ENCODE results near the gene UAP1L1.

The UAP1L1 gene

DNA sequence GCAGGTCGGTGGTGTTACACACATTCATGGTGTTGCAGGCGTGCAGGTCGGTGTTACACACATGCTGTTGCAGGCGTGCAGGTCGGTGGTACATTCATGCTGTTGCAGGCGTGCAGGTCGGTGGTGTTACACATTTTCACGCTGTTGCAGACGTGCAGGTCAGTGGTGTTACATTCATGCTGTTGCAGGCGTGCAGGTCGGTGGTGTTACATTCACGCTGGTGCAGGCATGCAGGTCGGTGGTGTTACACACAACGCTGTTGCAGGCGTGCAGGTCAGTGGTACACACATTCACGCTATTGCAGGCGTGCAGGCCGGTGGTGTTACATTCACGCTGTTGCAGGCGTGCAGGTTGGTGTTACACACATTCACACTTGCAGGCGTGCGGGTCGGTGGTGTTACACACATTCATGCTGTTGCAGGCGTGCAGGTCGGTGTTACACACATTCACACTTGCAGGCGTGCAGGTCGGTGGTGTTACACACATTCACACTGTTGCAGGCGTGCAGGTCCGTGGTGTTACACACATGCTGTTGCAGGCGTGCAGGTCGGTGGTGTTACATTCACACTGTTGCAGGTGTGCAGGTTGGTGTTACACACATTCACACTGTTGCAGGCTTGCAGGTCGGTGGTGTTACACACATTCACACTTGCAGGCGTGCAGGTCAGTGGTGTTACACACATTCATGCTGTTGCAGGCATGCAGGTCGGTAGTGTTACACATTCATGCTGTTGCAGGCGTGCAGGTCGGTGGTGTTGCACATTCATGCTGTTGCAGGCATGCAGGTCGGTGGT, 26.1 kb downstream of the UAP1L1 start:
- no peak for DNase-seq

DNA sequence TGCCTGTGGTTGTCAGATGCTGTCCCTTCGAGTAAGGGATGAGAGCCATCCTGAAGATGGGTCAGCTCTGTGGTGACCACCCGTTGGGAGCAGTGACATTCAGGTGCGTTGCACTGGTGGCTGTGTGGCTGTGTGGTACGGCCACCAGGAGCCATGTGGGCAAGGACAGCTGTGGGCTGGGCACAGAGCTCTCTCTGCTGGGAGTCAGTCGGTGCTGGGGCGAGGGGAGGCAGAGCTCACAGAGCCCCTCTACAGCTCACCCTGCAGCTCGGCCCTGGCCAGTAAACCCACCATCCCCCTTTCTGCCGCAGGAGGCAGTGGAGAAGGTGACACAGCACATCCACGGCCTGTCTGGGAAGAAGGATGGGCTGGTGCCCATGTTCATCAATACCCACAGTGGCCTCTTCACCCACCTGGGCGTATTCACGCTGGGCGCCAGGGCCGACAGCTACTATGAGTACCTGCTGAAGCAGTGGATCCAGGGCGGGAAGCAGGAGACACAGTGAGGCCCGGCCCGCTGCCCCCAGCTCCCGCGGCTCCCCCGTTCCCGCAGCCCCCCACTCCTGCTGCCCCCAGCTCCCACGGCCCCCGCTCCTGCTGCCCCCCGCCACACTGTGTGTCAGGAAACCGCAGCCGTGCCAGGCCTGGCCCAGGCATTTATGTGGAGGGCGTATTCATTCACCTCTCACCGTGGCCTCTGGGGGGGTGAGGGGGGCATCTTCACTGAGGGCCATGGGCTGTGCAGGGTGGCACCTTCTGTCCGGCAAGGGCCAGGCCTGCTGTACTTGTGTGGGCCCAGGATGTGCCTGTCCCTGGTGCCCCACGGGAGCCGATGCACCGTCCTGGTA, 28.7 kb downstream of the UAP1L1 start:
- DNase-seq: no peak

DNA sequence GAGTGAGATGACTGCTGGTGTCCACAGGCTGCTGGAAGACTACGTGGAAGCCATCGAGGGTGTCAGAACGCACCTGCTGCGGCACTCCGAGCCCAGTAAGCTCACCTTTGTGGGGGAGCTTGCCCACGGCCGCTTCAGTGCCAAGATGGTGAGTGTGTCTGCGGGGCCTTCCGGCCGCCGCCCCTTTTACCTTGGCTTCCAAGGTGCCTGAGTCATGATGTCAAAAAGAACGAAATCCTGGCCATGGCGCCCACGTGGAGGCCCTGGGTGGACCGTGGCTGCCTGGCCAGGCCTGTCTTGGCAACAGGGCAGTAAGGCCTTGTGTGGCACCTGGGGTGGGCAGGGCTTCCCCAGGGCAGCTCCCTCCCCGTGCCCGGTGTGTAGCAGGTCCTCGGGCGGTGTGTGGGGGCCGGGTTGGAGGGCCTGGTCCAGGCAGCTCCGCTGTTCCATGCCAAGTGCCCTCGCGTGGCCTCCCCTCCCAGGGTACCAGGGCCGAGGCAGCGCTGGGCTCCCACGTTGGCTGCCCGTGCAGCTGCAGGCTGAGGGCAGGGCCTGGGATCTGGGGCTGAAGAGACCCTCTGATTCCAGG, 29.4 kb downstream of the UAP1L1 start:
- no peak for DNase-seq

DNA sequence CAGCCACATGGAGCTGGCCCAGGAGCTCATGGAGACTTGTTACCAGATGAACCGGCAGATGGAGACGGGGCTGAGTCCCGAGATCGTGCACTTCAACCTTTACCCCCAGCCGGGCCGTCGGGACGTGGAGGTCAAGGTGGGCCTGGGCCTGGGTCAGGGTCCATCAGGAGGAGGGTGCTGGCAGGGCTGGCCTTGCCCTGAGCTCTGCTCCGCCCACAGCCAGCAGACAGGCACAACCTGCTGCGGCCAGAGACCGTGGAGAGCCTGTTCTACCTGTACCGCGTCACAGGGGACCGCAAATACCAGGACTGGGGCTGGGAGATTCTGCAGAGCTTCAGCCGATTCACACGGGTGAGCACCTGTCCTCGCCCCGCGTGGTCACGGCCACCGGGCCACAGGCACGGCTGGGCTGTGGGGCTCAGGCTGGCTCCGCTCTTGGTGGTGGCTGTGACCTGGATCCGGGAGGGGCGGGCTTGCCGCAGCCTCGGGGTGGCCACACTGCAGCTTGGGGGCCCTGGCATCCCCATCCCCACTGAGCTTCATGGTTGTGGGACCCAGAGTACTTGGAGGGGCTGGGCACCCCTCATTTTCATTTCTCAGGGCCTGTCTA, 30.1 kb downstream of the UAP1L1 start:
- DNase-seq: no peak

DNA sequence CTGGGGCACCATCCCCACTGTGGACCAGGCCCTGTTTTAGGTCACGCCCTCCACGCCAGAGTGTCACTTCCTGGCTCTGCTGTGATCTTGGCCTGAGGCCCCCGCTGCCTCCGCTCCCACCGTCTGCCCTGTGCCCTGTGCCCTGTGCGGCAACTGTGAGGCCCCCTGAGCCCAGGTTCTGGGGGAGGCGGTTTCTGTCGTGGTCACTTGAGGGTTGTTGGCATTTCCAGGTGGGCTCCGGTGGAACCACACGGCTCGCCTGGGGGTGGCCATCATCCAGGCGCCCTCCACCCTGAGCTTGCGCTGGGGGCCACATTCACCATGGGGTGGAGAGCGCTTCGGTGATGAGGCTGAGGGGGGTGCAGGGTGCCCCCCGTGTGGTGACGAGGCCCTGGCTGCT, 30.7 kb downstream of the UAP1L1 start:
- no peak for DNase-seq

DNA sequence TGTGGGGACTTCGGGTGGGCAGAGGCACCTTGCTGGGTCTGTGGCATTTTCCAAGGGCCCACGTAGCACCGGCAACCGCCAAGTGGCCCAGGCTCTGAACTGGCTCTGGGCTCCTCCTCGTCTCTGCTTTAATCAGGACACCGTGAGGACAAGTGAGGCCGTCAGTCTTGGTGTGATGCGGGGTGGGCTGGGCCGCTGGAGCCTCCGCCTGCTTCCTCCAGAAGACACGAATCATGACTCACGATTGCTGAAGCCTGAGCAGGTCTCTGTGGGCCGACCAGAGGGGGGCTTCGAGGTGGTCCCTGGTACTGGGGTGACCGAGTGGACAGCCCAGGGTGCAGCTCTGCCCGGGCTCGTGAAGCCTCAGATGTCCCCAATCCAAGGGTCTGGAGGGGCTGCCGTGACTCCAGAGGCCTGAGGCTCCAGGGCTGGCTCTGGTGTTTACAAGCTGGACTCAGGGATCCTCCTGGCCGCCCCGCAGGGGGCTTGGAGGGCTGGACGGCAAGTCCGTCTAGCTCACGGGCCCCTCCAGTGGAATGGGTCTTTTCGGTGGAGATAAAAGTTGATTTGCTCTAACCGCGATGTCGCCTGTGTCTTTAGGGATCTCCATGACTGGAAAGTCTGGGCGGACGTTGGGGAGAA, 31.4 kb downstream of the UAP1L1 start:
- DNase-seq: no peak

DNA sequence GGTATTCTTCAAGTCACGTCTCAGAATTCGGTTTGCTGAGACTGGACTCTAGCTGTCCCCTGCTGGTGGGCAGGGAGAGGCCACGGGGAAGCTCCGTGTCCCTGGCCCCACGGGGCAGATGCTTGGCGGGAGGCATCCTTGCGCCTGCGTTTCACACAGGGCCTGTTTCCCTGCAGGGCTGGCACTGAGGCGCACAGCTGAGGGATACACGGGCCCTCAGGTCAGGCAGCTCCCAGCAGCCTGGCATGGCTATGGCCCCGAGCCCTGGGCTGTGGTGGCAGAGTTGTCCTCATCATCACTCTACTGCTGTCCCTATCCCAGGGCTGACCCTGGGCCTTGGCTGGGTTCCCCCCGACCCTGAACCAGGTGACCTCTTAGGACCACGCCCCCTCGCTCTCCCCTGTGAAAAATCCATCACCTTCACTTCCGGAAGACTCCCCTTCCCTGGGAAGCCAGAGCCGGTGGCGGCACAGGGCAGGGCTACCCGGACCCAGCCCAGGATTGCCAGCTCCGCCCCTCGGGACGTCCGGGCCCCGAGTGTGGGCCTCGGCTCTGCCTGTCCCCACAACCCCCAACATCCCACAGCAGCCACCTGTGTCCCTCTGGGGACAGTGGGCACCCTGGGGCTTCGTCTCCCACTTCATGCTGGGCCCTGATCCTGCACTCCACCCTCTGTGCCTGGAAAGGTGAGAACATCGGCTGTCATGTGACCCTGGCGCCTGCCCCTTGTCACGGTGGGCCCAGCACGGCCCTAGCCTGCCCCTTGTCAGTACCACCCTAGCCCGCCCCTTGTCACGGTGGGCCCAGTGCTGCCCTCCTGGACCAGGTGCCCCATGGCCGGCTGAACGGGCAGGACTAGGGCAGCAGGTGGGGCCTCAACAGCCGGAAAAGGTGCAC, 32.2 kb downstream of the UAP1L1 start:
- DNase-seq: no peak

DNA sequence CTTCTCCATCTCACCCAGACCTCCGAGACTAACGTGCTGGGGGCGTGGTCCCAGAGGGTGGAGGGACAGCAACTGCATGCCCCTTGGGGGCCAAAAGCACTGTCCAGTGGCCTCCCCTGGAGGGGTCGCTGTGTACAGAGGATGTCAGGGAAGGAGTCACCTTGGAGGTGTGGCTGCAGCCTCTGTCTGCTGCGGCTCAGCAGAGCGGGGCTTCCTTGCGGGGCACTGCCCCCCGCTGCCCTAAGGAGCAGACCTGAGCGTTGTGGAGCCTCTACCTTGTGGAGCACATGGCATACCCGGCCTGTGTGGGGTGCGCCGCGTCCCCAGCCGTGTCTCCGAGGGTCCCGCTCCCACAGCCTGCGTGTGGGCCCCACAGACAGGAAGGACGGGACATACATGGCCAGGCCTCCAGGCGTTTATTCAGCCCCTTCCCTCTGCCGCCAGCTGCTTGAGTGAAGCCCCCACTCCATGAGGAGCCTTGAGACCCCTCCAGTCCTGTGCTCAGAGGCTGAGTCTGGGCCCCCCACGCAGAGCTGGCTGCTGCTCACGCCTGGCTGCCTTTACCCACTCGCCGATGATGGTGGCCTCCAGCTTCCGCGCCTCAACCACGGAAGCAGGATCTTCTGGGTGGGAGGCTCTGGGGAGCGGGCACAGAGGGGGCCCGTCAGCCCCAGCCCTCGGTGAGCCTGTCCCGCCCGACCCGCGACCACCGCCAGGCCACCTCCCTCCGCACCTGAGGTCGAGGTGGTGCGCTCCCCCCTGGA, 33.0 kb downstream of the UAP1L1 start:
- DNase-seq: no peak

DNA sequence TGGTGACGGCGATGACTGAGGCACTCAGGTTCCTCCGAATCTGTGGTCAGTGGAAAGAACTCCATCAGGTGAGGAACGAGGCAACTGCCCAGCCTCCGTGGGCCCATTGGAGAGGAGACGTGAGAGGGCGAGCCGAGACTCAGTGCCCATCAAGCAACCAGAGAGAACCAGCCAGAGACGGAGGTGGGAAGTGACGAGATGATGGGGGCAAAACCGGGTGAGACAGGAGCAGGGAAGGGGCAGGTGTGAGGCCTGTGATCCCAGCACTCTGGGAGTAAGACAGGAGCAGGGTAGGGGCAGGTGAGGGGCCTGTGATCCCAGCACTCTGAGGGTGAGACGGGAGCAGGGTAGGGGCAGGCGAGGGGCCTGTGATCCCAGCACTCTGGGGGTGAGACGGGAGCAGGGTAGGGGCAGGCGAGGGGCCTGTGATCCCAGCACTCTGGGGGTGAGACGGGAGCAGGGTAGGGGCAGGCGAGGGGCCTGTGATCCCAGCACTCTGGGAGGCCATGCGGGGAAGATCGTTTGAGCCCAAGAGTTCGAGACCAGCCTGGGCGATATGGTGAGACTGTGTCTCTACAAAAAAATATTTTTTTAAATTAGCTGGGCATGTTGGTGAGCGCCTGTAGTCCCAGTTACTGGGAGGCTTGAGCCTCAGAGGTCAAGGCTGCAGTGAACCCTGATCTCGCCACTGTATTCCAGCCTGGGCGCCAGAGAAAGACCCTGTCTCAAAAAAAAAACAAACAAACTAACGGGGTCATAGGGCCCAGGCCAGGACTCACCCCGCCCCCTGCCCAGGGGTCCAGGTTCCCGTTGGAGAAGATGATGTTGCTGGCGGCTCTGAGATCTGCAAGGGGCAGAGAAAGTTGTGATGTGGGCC, 33.8 kb downstream of the UAP1L1 start:
- DNase-seq: no peak

DNA sequence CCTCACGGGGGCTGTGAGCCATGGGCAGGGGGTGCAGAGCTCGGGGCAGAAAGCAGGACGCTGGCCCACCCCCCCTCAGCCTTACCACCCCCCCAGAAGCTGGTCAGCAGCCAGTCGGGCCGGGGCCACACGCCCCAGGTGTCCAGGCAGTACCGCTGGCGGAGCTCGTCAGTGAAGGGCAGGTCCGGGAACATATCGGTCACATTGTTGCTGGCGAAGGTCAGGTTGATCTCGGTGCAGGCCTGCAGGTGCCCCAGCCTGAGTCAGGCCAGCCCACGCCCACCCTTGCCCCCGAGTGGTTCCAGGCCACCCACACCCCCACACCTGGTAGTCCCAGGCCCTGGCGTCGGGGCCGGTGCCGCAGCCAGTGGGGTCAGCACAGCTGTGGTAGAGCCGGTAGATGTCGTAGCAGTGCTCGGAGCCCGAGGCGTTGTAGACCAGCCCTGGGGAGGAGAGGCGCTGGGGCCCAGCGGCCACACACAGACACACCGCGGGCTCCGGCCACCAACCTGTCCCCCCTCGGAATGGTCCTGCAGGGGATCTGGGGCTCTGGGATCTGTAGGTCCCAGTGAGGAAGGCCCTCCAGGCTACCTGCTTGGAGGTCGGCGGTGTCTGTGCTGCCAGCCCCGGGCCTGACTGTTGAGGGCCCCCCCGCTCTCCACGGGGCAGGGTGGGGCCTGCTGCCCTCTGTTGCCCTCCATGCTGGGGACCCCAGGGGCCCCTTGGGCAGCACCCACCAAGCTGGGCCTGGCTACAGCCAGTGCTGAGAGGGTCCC, 34.7 kb downstream of the UAP1L1 start:
- DNase-seq: no peak

DNA sequence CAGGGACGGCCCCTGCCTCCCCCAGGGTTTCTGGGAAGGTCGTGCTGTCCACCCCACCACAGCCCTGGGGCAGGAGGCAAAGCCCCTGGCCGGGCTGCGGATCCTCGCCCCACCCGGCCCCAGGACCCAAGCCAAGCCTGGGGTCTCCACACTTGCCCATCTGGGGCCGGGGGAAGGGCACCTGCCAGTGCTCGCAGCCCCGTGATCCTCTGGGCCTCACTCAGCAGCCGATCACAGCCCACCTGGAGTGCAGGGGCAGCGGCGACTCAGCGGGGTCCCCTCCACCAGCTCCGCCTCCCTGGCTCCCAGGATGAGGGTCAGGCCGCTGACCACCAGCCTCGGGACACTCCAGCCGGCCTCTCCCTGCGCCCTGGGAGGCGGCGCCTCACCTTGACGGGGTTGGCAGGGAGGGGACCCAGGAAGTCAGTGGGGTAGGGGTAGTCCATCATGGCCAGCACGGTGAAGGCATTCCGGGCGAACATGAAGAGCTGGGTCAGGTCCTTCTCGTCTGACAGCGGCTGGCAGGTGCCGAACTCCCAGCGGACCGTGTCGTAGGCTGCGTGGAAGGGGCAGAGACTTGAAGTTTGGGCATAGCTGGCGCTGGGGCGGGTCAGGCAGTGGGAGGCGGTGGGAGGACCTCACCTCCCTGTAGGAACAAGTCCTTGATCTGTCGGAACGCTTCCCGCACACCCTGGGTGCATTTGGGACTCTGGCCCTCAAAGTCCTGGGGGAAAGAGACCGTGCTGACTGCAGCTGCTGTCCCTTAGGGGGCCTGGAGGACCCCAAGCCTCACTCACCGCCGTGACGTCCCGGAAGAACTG, 35.5 kb downstream of the UAP1L1 start:
- DNase-seq: no peak

DNA sequence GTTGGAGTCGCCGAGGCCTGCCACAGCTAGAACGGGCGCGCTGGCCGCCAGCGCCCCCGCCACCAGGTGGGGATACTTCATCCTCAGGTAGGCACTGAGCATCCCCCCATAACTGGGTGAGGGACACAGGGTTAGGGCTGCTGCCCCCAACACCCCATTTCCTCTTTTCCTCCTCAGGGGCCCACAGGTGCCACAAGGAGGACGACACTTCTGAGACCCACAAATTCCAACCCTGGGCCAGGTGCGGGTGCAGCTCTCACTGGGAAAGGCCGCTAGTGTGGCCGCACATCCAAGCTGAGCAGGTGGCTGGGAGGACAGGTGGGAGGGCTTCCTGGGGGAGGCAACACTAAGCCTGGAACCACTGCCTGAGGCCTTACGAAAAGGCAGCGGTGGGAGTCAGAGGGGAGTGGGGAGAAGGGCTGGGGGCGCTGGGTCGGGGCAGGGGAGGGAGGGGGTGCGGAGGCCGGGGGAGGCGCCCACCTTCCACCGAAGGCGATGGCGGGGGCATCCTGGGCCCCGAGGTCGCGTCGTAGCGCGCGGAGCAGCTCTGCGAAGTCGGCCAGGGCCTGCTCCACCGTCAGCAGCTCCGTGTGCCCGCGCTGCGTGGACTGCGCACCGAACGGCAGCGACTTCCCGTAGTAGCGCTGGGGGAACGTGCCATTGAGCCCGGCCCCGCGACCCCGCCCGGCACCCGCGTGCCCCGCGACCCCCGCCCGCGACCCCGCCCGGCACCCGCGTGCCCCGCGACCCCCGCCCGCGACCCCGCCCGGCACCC, 36.3 kb downstream of the UAP1L1 start:
- no peak for DNase-seq

DNA sequence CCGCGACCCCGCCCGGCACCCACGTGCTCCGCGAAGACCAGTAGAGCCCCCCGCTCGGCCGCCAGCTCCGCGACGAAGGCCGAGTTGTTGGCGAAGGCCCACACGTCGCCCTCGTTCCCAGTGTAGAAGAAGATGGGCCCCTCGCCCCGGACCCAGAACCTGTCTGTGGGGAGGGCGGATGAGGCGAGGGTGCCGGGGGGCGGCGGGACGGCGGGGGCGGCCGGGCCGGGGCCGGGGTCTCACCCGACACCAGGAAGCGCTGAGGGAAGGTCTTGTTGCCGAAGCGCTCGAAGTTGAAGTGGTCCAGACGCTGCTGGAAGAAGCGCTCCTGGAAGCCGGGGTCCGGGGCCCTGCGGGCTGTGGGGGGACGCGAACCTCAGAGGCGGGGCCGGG, 36.9 kb downstream of the UAP1L1 start:
- DNase-seq: no peak

DNA sequence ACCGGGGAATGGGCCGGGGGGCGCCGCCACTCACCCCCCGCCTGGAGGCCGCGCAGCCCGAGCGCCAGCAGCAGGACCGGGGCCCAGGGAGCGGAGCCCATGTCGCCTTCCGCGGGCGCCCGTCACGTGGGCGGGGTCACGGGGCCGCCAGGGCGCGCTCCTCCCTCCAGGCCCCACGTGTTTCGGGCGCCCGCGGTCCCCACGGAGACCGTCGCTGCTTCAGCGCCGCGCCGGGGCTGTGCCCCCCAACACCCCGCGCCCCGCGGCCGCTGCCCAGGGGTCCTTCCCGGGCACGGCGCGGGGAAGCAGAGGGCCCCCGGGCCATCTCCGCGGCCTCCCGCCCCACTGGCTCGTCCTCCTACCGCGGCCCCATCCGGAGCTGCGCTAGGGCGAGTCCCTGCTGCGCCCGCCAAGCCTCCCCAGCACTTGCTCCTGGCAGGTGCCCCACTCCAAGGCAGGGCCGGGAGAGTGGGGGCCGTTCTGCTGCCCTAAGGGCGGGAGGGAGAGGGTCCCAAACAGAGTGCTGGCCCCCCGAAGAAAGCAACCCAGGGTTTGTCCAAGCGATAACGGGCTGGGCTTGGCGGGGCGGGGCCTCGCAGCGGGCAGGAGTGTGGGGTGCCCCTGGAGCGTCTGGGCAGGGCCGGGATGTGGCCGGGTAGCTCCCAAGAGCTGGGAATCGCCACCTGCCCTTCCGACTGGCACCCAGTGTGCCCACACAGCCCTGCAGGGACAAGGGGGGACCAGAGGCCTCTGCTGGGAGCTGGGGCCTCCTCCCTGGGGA, 37.5 kb downstream of the UAP1L1 start, which contains the start of gene DPP7:
DPP7 (minus strand) TSS at position 121 of the 781 bp plus-strand sequence; CDS start at position 101, 20 bp downstream.
- DNase-seq: peak; percentile 55

DNA sequence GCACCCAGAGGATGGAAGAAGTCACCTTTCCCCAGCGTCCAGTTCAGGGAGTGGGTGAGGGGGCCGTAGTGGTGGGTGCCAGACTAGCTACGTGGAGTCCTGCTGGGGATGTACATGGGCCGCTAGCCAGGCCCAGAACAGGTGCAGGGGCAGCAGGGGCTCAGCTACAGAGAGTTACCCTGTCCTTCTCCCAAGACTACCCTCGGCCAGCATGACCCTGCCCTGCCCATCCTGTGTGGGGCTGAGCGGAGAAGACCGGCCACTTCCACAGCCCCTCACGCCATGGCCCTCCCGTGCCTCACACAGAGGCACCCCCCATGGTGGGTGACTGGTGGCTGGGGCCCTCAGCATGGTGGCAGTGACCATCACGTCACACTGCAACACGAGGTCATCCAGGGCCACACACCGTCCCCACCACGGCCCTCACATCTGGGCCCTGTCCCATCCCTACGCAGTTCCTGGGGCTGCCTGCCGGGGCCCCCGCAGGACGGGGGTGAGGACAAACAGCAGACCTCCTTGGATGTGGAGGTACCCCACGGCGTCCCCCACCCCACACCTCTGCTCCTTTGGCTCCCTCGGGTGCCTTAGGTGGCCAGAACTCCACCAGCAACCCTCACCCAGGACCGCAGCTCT, 38.2 kb downstream of the UAP1L1 start:
- no peak for DNase-seq

DNA sequence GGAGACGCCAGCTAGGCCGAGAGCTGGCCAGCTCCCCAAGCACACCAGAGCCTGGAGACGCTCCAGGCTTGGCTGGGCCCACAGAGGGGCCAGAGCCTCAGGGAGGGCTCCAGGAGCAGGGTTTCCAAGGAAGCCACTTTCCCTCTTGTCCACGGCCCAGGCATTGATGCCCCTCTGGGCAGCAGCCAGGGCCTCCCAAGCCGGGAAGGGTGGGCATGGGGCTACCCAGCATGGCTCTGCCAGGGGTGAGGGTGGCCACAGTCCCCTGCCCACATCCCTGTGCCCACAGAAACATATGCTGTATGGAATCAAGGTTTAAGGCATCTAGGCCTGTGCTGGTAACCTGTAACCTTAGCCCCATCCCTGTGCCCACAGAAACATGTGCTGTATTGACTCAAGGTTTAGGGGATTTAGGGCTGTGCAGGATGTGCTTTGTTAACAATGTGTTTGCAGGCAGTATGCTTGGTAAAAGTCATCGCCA, 38.8 kb downstream of the UAP1L1 start:
- no peak for DNase-seq

Data from HCEC 1CT (cell line).